Subcutaneous adipose tissue (tissue), 4 donors: Measurements from ENCODE around the gene FAM118B. TPM values are rescaled to one million over a fixed set of nuclear protein-coding genes. Genes with fewer than 3 reads are reported as not detected.

Experiments
- CTCF ChIP-seq: fragments of 450-650 bp; IDR thresholded peaks from one replicate; pipeline ENCODE4 v1.5.1; 2016; ENCODE audit warnings: low read depth, mild to moderate bottlenecking, control low read depth, antibody characterized with exemption, moderate library complexity
- total RNA-seq, 4 donors: library from RNA; depleted of rRNA; stranded (reverse); fragments of >200 nt; gene quantifications; one replicate each; pipeline ENCODE4 v1.1.0, GENCODE V29; 2016

The FAM118B gene
- total RNA-seq: 10 to 100 TPM in 3 of 4 donors, 1 to 10 TPM in 1; 9.6 to 21.7 (median 16.6) TPM

GRCh38 chr11:126211236-126212088 lies at the start of gene FAM118B, which contains the start of gene RPUSD4:
Gene FAM118B, plus strand, starts transcription at chr11:126211782. Its CDS starts 23,220 bp downstream, at chr11:126235002.
Gene RPUSD4, minus strand, starts transcription at chr11:126211650. Its CDS starts 12 bp downstream, at chr11:126211638.
- TF ChIP-seq CTCF: no peak

GRCh38 chr11:126162306-126163030 lies 49.1 kb upstream of the FAM118B start:
- TF ChIP-seq CTCF: no peak

- no peak for TF ChIP-seq CTCF
These were observed 48.4 kb upstream of the FAM118B start for GRCh38 chr11:126163074-126163700.

- TF ChIP-seq CTCF: no peak
These were observed 47.8 kb upstream of the FAM118B start for GRCh38 chr11:126163779-126164178.

- TF ChIP-seq CTCF: no peak
These were observed 46.8 kb upstream of the FAM118B start for GRCh38 chr11:126164781-126165180.

GRCh38 chr11:126165311-126165720 lies 46.3 kb upstream of the FAM118B start:
- no peak for TF ChIP-seq CTCF

- TF ChIP-seq CTCF: no peak
These were observed 45.8 kb upstream of the FAM118B start for GRCh38 chr11:126165757-126166156.
